ENCODE measurements around the gene HLA-DQA2.
"Not testable (repeated sequence)": the region's sequence is repeated elsewhere in the genome, so short reads cannot be mapped to it uniquely, and the experiment has no call there.

The HLA-DQA2 gene

DNA sequence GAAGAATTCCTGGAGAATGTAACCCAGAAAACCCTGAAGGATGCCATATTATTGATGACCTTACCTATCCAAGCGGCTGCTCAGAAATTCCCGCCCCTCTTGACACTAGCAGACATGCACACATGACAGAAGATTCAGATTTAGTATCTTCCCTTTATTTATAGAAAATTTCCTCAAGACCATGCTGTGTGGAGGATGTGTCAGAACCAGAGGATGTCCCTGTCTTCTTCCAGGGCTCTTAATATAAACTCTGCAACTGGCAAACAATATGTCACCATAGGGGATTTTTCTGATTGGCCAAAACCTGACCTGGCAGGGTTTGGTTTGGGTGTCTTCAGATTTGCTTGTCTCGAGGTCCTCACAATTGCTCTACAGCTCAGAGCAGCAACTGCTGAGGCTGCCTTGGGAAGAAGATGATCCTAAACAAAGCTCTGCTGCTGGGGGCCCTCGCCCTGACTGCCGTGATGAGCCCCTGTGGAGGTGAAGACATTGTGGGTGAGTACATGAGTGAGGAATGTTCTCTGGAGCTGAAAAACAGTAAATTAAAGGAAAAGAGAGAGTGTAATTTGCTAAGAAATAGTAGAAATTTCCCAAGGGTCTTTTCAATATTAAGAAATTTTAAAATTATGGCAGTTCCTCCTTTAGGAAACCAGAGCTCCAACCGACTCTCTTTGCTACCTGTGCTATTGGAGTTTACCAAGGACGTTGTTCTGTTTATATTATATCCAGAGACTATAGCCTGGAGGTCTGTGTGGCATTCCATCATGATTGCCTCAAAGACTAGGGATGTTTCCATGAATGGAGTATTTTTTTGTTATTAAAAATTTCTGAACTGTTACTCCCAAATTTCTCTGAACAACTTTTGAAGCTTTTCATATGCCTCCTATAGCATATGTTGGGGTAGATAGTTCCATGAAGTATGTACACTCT lies at the start of gene HLA-DQA2:
Gene HLA-DQA2 (plus strand): TSS at position 361 of the 930 bp plus-strand sequence. CDS start 53 bp downstream, at position 414.
- DNase-seq = no peak

DNA sequence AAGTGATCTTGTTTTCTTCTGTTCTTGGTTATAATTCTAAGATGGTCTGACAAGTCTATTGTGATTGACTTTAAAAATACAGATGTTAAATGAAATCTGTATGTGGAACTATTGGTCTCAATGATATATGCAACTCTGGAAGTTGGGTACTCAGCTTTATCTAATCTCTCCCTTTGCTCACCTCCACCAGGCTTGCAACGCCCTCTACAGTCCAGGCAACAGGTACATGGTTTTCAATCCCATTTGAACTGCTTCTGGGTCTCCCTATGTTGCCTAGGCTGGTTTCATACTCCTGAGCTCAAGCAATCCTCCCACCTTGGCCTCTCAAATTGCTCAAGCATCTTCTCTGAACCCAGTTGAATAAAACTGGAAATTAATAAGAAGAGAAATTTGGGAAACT lies 49.2 kb upstream of the HLA-DQA2 start:
- no peak for DNase-seq

DNA sequence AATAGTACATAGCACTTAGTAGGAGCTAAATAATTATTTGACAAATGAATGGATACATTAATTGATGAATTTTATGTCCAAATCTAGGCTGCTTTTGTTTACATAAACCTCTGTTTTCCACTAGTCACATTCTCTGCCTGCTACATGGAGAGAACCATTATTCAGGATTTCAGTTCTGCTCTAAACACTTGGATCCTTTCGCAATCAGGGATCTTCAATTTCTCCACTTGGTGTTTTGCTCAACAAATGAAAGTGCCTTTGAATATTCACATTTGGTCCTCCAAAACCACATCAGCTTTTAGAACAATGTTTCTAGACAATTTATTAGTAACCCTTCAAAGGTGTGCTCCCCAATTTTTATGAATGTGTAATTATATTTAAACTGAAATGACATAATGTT lies 44.2 kb upstream of the HLA-DQA2 start:
- no peak for DNase-seq

DNA sequence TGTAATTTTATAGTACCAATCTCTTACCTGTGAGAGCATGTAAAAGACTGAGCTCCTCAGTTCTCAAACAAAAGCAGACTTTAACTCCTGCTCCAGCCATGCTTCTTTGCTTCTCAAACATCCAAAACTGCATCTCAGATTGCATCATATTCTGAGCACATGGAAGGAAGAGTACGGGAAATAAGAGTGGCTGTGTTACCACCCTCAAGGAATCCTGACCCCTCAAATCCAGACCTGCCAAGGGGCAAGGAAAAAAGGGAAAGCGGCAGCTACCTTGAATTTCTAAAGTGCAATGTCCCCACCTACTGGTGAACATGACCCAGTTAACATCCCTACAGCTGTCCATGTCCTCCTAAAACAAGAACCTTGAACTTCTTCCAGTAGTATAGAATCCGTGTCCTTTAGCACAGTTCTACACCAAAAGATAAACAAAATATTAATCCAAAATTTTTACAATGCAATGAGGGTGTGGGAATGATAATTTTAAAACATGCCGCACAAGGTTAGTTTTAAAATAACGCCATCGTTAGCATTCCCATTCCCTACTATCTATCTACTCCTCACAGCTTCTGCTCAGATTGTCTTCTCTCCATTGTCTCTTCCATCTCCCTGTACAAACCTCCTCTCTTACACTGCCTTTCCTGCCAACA lies 40.7 kb upstream of the HLA-DQA2 start:
- no peak for DNase-seq

DNA sequence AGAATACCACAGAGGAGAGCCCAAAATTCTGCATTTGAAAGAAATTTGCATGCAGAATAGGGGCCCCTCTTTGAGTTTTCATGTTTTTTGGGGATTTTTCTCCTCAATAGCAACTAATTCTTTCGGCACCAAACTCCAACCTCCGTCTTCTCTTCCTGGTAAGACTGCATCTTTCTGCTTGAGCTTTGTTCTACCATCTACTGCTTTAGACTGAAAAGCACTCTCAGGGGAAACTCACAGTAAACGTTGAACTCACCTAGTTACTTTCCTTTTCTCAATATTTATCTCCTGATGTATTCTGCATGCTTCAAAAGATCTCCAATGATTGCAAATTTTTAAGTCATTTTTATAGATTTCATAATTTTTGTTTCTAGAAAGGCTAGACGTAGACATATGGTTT lies 37.8 kb upstream of the HLA-DQA2 start:
- no peak for DNase-seq

DNA sequence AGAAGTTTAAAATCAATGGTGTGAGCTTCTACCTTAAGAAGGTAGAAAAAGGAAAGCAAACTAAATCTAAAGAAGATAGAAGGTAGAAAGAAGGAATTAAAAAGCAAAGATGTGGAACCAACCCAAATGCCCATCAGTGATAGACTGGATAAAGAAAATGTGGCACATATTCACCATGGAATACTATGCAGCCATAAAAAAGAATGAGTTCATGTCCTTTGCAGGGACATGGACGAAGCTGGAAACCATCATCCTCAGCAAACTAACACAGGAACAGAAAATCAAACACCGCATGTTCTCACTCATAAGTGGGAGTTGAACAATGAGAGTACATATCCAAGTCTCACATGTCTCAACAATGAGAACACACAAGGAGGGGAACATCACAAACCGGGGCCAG lies 36.0 kb upstream of the HLA-DQA2 start:
- not testable (repeated sequence) for DNase-seq

DNA sequence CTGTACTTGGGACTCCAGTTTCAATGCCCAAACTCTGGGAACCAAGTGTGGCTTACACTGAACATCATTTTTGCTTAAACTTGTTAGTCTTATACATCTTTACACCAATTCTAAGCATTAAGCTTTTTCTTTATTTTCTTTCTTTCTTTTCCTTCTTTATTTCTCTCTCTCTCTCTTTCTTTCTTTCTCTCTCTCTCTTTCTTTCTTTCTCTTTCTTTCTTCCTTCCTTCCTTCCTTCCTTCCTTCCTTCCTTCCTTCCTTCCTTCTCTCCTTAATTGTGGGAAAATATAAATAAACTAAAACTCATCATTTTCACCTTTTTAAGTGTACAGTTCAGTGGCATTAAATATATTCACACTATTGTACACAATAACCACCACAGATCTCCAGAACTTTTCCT lies 31.6 kb upstream of the HLA-DQA2 start:
- no peak for DNase-seq

DNA sequence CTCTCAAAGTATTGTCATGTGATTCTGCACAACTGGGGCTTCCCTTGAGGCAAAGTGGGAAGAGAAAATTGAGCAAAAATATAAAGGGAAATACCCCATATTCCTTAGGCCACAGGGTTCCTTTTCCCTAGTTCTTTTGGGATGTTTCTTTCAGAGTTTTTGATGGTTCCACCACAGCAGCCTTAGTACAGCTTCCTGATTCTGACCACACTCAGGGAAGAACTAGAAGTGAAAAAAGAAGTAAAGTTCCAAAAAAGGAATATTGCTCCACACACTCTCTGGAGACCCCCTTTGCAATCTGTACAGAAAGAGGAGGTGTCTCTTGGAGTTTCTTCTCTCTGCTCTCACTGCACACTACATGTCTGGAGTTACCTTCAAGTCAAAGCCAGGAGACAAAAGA lies 27.9 kb upstream of the HLA-DQA2 start:
- DNase-seq = no peak

DNA sequence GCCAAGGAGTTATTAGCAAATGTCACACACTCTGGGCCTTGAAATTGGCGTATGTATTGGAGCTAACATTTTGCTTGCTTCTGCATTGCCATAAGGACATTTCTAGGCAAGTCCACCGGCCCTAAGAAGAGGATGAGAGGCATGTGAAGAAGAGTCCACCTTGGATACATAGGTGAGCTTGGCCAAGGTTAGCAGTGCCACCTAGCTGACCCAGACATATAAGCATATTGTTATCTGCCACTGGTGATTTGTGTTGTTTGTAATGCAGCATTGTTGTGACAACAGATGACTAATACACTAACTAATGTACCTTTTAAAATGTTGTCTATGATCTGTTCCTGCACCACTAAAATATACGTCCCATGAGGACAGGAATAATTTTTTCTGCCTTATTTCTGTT lies 24.8 kb upstream of the HLA-DQA2 start:
- no peak for DNase-seq

DNA sequence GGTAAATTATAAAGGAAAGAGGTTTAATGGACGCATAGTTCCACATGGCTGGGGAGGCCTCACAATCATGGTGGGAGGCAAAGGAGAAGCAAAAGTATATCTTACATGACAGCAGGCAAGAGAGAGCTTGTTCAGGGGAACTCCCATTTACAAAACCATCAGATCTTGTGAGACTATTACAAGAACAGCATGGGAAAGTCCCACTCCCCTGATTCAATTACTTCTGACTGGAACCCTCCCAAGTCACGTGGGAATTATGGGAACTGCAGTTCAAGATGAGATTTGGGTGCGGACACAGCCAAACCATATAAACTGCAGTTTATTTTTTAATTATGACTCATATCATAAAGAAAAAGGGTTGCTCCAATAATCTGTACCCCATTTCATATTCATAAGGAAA lies 22.3 kb upstream of the HLA-DQA2 start:
- no peak for DNase-seq

DNA sequence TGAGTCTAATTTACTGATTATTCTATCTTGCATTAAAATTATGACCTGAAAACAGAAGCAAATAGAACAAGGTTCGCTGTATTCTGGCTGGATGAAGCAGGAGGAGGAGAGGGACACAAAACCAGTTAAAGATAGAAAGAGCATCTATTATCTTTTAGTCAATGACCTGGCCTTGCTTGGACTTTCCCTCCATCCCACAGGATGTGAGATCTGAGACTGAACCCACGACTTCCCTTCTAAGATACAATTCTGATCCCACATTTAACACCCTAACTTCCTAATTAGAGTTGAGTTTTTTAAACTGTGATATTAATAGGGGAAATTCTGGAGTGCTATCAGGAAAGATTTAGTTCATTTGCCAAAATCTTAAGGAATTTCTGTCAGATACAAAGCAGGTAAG lies 3.1 kb upstream of the HLA-DQA2 start:
- no peak for DNase-seq

DNA sequence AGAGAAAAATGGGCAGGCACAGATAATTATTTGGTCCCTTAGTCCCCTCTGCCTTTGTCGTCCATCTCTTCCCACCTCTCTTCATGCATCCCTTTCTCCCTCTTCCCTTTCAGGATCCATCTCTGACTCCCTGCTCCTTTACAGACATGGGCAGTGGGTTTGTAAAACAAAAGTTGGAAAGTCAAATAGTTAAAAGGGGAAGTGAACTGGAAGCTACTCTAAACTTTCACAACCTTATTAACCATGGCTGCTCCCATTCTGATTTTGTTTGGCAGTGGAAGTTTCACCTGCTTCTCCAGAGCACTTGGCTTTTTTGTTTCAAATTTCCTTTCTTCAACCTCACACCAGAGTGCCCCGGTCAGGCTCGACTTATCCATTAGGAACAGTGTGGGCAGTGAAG lies 1.2 kb downstream of the HLA-DQA2 start:
- DNase-seq = no peak

DNA sequence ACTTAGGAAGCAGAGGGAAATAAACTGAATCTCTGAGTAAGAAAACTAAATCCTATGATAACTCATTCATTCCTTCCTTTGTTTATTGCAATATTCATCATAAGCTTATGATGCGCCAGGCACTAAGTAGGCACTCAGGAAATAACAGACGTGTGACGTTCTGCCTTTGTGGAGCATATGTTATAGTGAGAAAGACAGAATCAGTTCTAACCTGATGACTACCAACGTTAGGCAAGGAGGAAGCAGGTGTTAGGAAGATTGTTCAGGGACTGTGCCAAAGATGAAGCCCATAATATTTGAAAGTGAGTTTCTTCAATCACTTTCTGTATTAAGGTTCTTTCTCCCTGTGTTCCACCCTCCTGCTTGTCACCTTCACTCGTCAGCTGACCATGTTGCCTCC lies 3.6 kb downstream of the HLA-DQA2 start:
- no peak for DNase-seq

DNA sequence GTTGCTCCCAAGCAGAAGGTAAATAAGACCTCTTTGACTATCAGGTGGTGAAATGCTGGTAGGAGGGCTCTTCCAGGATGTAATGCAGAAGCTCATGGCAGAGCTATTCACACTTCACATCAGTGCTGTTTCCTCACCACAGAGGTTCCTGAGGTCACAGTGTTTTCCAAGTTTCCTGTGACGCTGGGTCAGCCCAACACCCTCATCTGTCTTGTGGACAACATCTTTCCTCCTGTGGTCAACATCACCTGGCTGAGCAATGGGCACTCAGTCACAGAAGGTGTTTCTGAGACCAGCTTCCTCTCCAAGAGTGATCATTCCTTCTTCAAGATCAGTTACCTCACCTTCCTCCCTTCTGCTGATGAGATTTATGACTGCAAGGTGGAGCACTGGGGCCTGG lies 4.5 kb downstream of the HLA-DQA2 start:
- not testable (repeated sequence) for DNase-seq

DNA sequence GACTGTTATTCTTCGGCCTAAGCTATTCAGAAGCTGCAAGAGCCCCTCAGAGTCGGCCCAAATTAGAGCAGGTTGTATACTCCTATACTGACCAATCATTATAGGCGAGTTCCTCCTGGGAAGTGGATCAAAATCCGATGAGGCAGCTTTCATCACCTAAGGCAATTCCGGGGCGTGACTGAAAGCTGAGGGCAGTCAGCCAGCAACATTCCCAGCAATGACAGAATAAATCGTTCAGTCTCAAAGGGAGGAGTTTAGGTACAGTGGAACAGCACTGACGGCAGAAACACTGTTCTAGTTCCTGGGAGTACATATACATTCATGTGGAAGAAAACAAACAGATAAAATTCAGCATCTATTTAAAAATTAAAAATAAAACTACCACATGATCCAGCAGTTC lies 11.4 kb downstream of the HLA-DQA2 start:
- no peak for DNase-seq

DNA sequence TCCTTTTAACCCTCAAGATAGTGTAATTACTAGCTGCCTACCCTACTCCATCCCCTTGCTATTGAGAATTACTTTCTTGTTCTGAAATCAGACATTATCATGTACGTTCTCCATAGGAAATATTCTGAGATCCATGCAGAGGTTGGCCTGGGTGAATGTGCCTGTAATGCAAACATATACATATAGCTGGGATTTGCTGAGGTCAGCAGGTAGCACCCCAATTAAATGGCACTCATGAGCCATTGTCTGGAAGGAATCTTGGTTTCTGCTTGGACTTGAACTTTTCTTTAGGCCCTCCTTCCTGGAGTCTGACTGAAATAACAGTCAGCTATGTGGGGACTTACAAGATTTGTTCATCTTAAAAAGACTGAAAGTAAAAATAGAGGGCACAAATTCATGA lies 18.5 kb downstream of the HLA-DQA2 start:
- no peak for DNase-seq

DNA sequence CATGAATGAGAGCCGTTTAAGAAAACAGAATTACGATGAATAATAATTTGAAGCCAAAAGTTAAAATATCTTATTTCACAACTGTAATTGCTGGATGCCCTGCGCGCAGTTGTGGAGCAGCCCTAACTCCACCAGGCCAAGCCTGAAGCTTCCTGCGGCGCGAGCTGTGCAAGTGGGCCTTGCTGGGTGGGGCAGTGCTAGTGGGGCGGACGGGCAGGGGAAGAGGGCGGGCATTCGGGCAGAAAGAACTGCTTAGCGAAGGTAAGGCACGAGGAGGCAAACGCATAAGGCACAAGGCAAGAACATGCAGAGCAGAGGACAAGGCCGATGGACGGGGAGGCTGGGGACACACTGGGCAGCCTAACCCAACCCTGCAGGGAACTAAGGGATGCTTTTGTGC lies 19.9 kb downstream of the HLA-DQA2 start:
- DNase-seq = no peak

DNA sequence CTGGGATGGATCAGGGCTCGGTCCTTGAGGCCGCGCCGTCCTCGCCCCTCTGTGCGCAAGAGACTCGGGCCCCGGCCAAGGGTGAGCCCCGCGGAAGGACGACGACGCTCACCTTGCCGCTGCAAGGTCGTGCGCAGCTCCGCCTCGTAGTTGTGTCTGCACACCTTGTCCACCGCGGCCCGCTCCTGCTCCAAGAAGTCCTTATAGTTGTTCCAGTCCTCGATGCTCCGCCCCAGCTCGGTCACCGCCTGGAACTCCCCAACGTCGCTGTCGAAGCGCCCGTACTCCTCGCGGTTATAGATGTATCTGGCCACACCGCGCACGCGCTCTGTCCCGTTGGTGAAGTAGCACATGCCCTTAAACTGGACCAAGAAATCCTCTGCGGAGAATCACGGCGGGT lies 20.4 kb downstream of the HLA-DQA2 start:
- DNase-seq = no peak

DNA sequence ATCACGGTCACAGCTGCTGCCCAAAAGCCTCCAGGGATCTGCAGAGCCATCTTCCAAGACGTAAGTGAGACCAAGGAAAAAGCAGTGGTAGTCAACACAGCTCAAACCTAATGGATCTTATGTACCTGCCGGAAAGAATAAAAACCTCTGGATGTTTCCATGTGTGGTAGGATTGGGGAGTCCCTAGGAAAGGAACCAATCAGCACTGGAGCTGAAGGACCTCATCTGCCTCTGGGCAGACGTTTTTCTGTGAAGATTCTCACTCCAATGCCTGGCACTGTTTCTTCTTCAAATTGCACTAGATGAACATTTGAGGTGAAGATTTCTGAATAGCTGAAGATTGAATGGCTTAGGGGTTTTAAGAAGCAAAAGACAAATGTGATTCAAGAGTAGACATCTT lies 22.2 kb downstream of the HLA-DQA2 start, which contains the start of gene HLA-DQB2:
Gene HLA-DQB2 (minus strand): TSS at position 112 of the 400 bp plus-strand sequence. CDS start 62 bp downstream, at position 50.
- DNase-seq = no peak

DNA sequence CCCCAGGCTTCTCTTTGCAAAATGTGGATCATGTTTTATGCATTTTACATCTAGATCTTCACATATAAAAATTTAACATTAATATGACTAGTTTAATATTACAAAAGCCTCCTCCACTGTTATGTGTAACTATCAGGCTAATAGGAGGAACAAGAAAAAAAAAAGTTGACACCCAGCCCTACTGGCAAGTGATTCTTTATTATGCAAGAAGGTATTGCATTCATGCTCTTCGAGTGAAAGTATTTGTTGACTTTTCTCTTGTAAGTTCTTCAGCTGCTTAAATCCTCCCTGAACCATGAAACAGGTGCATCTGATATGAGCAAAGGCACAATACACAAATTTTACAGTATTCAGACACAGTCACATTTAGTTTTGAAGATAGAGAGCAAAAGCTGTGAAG lies 22.9 kb downstream of the HLA-DQA2 start:
- peak; percentile 52 for DNase-seq

DNA sequence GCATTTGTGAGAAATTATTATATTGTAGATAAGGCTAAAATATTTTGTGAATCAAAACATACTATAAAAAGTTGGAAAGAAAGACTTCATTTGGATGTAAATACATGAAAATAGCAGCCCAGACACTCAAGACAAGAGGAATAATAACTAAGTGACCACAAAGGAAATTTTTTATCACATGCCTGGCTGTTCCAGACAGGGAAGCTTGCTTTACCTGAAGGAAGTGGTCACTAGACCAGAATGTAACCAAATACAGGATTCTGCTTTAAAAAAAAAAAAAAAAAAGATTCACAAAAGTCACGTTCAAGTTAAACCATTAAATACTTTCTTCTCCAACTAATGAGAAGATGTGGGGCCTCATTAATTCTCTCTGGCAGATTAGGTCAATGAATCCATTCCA lies 31.5 kb downstream of the HLA-DQA2 start:
- no peak for DNase-seq

DNA sequence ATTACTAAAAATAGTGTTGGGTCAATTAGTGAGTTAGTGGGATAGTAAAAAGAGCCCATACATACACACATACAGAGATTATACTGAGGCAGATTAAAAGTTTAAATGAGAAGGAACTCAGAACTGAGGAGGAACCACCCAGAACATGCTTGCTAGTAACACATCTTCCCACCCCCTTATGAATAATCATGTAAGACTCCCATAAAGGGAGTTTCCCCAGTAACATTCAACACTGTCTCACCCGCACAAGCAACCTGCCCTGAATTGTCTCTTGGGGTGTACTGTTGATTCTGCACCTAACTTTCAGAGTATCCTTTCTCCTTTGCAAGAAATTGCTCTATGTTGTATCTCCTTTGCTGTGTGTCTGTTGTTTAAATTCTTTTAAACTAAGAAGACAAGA lies 33.2 kb downstream of the HLA-DQA2 start:
- no peak for DNase-seq

DNA sequence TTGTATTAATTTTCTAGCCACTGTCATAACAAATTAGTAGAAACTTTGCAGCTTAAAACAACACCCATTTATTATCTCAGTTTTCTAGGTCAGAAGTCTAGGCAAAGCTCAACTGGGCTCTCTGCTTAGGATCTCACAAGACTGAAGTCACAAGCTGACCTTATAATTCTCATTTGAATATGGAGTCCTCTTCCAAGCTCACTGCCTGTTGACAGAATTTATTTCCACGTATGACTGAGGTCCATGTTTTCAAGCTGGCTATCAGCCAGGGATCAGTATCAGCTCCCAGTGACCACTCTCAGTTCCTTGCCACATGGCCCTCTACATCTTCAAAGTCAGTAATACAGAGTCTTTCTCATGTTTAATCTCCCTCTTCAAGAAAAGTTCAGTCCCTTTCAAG lies 33.9 kb downstream of the HLA-DQA2 start:
- no peak for DNase-seq

DNA sequence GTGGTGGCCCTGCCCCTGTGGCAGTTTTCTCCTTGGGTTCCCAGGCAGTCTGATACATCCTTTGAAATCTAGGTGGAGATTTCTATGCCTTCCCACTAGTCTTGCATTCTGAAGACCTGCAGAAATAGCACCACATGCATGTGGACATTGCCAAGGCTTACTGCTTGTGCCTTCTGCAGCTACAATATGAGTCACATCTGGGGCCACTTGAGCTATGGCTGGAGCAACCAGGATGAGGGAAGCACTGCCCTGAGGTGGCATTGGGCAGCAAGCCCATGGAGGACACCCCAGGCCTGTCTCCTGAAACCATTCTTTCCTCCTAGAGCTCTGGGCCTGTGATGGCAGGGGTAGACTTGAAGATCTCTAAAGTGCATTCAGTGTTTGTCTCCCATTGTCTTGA lies 37.8 kb downstream of the HLA-DQA2 start:
- DNase-seq = no peak
